HG03097 (cell line): ENCODE results near the gene AFF3.

ENCODE experiments used
- ATAC-seq: cut with Tn5 transposase; IDR thresholded peaks from one replicate; pipeline ENCODE4 v1.9.1; 2021; ENCODE audit not compliant: unreplicated experiment, low FRiP score

Gene AFF3

DNA sequence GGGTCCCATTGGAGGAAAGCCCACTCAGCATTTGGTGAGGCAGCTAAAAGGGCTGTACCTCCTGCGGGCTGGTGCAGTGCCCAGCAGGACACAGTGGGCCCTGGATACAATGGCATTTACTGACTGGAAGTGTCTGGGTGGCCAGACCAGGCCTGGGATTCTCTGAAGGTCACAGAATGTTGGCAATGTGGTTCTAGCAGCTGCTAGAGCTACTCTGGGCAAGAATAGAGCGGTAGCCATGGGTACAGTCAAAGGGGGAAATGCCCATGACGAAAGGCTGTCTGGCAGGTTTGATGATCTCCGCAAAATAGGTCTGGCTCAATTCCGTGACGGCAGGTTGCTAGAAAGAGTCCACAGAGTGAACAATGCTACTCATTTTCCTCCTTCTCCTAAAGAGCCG is 241.8 kb downstream of the AFF3 start:
- ATAC-seq, result no peak

DNA sequence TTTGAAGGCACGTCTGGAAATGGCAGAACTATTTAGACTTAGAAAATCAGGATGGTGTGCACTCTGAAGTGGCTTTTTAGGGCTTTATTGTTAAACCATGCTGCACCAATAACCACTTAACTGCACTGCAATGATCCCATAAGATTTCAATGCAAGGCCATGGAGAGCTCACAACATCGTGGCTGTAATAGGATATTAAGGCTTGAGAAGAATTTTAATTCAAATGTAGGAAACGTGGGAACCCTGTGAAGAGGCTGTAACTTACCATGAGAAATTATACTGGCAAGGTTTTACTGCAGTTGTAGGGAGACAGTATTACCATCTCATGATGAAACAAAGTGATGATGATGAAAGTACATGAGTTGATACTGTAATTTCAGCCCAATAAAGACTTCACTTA is 242.5 kb downstream of the AFF3 start:
- ATAC-seq, result no peak

DNA sequence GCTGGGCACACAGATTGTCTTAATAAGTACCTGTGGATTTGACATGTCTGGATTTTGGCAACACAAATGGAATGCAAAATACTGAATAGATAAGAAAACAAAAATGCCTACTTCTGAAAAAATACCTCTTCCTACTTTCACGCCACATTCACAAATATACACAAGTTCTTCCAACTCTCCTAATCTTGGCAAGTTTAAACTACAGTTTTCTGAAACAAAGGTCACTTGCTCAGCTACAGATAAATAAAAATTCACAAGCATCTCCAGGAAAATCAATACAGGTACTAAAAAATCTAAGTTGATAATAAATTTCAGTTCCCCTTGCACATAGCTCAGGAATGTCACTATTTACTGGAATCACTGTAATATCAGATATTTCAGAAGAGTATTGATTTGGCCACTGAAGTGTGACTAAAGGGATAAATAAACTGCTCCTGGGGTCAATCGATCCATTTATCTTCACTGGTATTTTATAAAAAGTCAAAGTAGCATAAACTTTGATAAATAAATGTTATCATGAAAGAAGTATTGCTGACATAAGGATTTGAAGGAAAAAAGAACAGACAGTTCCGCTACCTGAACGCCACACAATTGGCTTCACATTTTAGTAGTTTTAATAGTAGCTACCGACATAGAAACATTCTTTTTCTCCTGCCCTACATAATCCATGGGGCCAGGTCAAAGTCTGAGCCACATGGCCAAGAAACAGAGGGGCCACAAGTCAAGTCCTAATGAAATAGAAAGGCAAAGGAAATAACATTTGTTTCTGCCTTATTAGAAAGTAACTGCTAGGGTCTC is 243.1 kb downstream of the AFF3 start:
- ATAC-seq, result no peak

DNA sequence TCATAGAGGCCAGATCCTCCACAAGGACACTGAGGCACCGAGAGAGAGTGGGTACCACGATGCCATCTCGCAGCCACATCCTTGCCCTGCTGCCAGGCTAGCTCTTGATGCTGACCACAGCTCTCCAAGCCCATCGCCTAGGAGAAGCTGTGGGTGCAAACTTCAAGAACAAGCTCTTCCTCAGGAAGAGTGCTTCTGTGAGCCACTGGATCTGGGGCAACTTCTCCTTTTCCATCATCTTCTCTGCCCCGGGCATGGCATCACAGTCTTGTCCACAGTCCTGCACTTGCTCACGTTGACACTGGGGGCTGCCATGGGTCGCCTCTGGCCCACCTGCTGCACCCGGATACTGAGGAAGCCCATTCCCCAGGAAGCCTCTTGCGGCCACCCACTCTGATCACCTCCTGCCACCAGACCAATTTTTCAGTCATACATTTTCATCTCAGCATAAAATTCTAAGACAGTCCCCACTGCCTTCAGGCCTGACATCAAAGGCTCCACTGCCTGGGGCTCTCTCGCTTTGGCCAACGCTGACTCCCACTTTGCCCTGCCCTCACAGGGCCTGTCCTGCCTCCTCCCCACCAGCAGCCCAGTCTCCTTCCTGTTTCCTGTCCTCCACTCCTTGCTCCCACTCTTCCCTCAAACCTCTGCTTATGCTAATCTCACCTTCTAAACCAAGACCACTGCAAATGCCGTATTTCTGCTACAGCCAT is 243.9 kb downstream of the AFF3 start:
- no peak for ATAC-seq

DNA sequence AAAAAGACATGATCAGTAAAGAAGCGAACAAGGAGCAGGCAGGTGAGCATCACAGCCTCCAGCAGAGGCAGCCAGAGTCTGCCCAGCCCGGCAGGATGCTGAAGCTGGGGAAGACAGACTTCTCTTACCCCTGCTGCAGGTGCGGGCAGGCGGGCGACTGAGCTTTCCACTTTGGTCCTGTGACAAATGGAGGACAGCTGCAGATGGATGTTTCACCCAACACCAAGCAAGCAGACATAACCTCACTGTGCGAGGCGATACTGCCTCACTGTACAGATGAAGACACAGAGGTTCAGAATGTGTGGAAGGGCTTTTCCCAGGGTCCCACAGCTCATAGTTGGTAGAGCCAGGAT is 251.0 kb downstream of the AFF3 start:
- ATAC-seq, result no peak

DNA sequence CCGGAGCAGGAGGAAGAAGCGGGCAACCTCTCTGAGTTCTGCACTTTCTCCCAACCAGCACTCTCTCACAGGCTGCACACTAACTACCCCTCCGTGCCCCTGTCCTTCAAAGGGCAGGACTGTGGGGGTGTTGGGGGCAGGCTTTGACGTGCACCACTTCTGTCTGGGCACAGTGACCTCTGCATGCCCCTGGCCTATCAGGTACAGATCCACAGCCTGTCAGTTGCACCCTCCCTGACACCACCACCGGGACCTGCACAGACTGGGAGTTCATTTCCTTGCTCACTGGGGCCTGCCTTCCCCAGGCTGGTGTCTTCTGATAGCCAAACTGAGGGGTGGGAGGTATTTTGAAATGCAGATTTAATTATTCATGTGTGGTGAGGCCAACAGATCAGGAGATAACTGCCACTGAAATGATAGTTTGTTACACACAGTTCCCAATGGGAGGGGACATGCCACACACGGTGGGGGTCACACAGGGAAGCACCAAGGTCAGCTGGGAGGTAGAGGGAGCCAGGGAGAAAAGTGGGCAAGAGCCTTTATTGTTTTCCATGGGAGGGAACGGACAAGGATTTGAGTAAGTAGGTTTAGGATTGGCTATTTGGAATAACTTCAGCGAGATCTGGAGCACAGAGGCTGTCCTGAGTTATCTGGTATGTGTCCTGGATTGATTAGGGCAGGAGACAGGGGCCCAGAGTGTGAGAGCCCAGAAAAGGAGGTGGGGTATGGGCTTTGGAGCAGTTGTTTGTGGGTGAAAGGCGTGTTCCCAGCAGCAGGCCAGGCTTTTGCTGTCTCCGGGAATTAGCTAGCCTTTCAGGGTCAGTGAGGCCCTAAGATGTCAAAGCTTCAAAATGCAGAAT is 251.6 kb downstream of the AFF3 start:
- ATAC-seq, result no peak

DNA sequence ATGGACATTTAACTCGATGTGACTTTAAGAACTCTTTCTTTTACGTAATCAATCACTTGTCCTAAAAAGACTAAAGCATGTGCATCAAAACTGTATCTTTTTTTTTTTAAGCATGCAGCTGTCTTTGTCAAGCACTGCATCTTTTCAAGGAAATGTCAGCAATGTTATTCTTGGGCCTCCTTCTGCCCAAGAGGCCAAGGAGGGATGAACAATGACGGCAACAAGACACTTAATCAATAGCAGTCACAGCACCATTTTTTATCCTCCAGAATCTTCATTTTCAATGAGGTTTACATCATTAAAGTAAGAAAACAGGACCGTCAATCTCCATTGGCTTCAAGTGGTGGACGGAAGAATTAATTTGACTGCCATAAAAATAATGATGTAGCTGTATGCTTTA is 253.8 kb downstream of the AFF3 start:
- no peak for ATAC-seq

DNA sequence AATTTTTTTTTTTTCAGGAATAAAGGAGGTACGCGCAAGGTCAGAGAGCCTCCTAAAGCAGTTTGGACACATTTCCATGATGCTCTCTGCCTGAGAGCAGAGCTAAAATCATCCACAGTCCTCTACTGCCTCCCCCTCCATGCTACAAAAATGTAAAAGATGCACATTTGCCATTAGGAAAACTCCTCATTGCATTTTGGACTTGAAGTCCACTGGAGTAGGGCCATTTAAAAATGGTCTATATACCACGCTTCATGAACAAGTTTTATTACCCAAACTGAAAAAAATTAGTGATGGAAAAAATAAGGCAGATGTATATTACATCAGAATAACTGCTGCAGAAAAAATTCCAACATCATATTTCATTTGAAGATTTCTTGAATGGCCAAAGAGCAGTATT is 256.0 kb downstream of the AFF3 start:
- ATAC-seq, result no peak

DNA sequence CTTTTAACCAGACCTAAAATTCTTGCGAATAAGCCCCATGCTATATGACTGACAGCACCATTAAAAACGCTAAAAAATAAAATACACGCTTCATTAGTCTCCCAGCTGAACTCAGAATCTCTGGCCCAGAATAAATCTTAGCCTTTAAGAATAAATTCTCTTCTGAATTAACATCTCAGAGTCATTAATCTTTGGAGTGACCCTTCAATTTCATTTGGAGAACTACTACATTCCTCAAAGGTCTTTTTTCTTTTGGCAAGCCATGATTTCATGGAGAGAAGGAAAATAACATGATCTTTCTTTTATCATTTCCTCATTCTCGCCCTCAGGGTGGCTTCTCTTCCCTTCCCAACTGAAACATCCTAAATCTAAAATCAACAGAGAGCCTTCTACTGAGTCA is 259.0 kb downstream of the AFF3 start:
- ATAC-seq, result no peak

DNA sequence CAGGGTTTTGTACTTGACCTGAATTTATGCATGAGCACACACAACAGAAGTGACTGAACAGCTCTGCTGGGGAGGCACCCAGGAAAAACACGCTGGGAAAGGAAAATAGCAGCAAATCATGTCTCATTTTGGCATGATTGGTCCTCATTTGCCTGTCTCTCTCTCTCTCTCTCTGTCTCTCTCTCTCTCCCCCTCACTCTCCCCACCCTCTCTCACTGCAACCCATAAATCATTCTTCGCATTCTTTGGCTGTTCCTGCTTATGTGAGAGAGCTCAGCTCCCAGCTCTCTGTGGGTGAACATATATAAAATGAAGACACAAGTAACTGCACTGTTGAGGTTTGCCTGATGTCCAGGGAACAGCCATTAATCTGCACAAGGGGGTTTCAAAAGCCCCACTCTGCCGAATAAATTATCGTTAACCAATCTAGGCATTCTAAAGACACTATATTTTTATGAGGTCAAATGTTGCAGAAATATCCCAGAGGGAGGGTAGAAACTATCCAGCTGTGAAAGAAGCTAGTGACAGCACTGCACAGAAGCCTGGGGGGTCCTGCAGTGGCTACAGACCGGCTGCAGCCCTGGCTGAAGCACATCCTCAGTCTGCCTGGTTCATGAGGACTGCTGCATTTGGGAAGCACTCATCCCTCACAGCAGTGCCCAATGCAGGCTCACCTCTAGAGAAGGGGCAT is 260.3 kb downstream of the AFF3 start:
- ATAC-seq, result no peak

DNA sequence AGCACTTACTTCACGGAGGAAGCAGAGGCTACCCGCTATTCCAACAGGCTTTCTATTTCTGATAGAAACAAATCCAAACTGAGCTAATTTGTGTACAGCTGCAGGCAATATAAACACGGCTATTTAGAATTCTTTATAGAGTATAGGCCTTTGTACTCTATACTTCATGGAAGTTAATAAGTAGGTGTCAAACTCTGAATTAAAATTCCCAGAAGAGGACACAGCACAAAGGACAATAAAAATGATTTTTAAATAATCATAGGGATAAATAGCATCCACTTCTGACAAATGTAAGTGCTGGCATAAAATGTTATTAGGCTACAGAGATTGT is 261.5 kb downstream of the AFF3 start:
- no peak for ATAC-seq

DNA sequence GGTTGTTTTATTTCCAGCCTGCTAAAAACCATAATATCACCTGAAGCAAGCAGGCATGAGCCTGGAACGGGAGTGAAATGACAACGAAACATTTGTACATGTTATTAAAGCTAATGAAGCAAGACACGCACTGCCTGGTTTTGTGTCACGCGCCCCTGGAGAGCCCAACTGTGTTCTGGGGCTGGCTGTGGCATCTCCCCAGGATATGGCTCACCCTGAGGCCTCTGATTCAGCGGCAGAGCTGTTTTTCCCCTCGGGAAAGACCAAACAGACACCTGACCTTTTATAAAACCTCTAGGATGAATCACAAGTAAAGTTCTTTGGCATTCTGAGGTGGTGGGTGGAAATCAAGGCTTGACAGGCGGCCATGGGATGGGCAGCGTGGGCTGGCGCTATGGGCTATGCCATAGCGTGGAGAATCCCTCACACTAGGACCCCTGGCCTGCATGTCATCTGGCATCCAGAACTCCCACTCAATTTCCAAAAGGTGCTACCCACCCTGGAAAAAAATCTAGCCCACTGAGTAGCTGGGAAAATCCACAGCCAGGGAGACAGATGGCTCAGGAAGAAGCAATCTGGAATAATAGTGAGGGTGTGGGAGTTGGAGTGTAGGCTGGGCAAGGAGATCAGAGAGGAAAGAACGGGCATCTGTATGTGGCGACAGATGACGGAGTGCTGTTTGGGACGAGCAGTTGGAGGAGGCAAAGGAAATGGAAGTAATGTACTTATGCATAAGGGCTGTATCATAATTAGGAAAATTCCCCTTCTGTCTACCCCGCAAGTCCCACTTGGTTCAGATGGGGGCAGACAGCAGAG is 262.0 kb downstream of the AFF3 start:
- ATAC-seq, result no peak

DNA sequence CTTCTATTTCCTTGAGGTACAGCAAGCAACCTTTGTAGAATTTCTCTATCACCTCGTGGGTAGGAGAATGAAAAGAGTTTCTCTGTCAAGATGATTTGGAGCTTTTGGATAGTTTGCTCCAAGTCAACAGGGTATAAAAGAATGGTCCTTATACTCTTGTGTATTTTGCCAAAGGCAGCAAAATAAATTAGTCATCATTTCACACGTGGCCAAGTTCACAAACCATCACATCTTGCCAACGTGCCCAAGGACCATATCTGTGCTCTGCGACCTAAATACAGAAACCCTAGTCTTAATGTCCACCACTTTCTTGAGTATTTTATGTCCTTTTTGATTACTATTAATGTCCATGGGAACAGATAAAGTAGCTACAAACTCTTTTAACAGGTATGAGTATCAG is 262.9 kb downstream of the AFF3 start:
- ATAC-seq, result no peak

DNA sequence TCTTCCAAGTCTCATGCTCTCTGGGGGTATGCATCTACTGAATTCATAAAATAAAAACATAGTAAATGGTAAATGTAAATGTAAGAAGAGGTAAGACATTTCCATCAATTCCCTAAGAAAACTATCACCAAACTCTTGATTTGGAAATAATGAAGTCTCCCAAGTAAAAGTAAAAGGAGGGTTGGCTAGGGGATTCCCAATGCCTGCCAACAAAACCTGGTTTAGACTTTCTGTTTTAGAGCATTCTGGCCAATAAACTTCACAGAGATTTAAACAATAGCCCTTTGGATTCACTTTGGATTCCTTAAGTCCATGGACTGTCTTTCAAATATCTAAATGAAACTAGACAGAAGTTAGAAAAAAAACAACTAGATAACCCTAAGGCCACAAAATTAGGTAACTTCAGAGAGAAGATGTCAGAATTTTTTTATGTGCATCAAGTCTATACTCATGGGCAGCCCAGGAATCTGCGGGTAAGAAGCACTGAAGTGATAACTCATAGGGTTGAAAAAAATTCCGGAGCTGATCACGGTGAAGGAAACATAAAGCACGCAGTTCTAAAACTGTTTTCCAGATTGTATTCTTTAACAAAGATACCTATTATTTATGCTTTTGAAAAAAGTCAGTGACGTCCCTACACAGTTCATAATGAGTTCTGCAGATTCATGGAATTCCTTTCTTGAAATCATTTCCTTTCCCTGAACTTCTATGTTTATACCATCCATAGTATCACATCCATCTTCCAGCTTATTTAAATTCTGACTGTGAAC is 263.6 kb downstream of the AFF3 start:
- ATAC-seq, result no peak

DNA sequence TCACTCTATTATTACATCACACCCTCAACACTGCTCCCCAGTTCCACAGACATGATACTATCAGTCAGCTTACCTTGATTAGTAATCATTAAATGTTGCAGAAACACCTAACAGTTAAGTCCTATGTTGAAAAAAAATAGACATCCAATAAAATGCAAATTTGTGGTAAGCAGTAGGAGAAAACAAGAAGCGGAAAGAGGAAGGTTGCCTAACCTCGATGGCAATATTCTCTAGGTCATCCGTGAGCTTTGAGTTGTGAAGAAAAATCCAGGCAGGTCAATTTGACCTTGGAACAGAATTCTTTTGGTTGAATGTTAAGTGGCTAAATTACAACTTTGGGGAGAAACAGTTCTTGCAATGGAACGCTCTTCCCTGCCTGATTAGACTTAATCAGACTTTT is 264.4 kb downstream of the AFF3 start:
- ATAC-seq, result no peak

DNA sequence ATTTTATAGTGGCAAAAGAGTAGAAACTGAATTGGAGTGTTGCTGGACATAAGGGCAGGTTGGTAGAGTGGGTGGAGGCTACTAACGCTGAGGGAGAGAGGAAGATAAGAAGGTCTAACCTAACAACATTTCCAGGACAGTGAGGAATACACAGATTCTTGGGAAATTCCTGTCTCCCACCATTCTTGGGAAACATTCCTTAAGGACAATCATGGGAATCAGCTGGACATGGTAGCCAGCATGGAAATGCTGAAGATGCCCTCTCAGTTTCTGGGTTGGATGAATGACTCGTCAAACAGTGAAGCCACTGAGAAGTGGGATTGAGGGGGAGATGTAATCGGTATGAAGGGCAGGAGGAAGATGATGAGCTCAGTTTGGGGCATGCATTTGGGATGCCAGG is 265.4 kb downstream of the AFF3 start:
- no peak for ATAC-seq

DNA sequence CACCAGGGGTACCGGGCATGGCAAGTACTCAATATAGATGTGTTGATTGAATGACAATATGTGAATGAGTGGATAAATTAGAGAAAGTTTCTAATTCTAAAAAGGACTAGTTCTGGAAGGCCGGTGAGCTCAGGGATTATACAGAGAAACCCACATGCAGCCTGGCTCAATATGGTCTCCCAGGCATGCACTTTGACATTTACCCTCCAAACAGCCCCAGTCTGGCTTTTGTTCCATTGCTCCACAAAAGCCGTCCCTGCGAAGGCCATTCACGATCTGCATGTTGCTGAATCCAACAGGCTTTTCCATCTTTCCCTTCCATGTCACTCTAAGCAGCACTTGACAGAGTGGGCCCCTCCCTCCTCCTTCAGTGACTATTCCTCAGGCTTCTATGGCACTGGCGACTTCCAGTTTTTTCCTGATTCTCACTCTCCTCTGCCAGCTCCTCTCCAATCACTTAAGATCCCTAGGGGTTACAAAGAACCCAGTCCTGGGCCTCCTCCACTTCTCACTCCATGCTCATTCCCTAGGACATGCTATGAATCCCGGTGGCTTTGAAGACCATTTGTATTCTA is 266.7 kb downstream of the AFF3 start:
- no peak for ATAC-seq

DNA sequence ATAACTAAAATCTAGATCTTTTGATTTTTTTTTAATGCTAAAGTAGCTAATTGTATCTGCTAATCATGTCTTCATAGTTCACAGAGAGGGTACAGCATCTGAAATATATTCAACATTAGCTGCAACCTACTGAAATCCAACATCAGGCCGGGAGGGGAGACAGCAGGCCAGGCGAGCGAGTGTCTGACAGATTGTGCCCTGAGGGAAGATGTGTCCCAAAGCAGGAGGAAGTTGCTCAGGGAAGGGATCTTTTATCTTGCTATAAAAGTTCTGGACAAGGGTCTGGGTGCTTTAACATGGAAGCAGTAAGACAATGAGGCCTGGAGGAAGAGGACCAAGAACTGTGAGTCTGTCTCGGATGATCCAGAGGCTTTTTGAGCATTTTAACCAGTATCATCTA is 274.1 kb downstream of the AFF3 start:
- no peak for ATAC-seq

DNA sequence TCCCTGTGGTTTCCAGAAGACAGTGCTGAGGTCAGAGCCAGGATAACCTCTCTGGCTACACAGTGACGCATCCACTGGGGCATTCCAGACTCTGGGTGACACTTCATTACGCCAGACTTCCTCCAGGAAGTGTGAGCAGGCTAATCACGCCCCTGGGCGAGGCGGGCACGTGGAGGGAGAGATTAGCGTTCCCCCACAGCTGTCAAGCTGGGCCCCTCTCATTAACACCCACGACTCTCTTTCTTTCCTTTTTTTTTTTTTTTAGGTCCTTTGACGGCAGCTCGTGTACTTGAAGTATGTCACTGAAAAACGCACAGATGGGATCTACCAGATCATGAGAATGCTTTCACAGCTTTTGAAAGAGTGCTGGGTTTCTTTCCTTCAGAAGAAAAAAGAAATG is 274.6 kb downstream of the AFF3 start:
- no peak for ATAC-seq
